ENCODE data around the gene LINGO1.

DNA sequence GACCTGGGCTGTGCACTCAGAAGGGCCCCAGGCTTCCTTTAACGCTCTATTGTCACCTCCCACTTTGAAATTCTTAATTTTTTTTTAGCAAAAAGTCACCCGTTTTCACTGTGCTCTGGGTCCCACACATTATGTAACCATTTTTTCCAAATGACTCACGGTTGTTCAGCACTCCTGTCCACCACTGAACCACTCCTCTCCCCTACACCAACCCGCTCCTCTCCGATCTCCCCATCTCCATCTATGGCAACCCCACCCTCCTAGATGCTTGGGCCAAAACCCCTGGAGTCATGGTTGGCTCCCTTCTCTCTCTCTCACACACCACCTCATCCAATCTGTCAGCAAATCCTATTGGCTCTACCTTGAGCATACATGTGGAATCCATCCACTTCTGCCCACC lies 41.2 kb upstream of the LINGO1 start:
- TF ChIP-seq EZH2 (IDR thresholded peaks at IDR 0.05; ENCODE audit: insufficient read depth, low read length) = no peak
- TF ChIP-seq, protein P1, sequence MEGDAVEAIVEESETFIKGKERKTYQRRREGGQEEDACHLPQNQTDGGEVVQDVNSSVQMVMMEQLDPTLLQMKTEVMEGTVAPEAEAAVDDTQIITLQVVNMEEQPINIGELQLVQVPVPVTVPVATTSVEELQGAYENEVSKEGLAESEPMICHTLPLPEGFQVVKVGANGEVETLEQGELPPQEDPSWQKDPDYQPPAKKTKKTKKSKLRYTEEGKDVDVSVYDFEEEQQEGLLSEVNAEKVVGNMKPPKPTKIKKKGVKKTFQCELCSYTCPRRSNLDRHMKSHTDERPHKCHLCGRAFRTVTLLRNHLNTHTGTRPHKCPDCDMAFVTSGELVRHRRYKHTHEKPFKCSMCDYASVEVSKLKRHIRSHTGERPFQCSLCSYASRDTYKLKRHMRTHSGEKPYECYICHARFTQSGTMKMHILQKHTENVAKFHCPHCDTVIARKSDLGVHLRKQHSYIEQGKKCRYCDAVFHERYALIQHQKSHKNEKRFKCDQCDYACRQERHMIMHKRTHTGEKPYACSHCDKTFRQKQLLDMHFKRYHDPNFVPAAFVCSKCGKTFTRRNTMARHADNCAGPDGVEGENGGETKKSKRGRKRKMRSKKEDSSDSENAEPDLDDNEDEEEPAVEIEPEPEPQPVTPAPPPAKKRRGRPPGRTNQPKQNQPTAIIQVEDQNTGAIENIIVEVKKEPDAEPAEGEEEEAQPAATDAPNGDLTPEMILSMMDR (IDR thresholded peaks at IDR 0.05; ENCODE audit: insufficient read depth, low read depth, low read length) = no peak
